HepG2 (cell line): ENCODE data around the gene ATP2C2. TPM values are rescaled to one million over a fixed set of nuclear protein-coding genes. Genes with fewer than 3 reads are reported as not detected.

ENCODE experiments used
- ATAC-seq: fragments of 200-7000 bp; cut with Tn5 transposase; 3 replicates; pipeline ENCODE4 v1.9.1; 2020; ENCODE audit warnings: mild to moderate bottlenecking, moderate library complexity
- BruUV-seq: library from RNA; stranded (reverse); fragments of 400-500 nt; replicated peaks from 2 replicates; lab custom pipeline; 2021; lab: Mats Ljungman, UMichigan
- CTCF ChIA-PET: fragments of 300-600 bp; formaldehyde crosslinking; extraction: SDS; loops from one replicate; lab custom pipeline; 2021; ENCODE audit warnings: low total read pairs, inconsistent platforms, low intra/inter-chr PET ratio; lab: Yijun Ruan, JAX
- POLR2A ChIA-PET: fragments of 350-600 bp; sonication (Branson Sonifier 250); formaldehyde crosslinking; loops from one replicate; lab custom pipeline; 2020; ENCODE audit warnings: antibody characterized with exemption, inconsistent platforms; lab: Yijun Ruan, JAX
- DNase-seq: peaks from one replicate; pipeline ENCODE4 v3.0.0-alpha.2; 2015; ENCODE audit warnings: low spot score
- FAIRE-seq: peaks from 3 replicates; lab custom pipeline; 2011; peaks lifted over from hg19 to GRCh38; lab: Jason Lieb, UNC
- H2AFZ ChIP-seq: one replicate; pipeline ENCODE4 v1.6.1; 2011; ENCODE audit warnings: low read length, inconsistent platforms
- H3K27ac ChIP-seq: fragments of 300-600 bp; 3 replicates; pipeline ENCODE4 v1.8.0; 2011; ENCODE audit warnings: mixed run types, mild to moderate bottlenecking, mixed read lengths, low read length, inconsistent platforms; ENCODE audit not compliant: insufficient read depth; ENCODE audit errors: extremely low read length
- H3K27me3 ChIP-seq, 2 experiments: fragments of 200-600 bp in 1 of 2; 2 replicates in 1 of 2; 3 replicates in 1 of 2; pipeline versions ENCODE4 v1.6.0 to v1.8.0; 2011; ENCODE audit warnings: low read length in 2 of 2, mild to moderate bottlenecking in 2 of 2, moderate library complexity in 2 of 2, inconsistent platforms in 1 of 2; ENCODE audit not compliant: insufficient read depth in 2 of 2, control insufficient read depth in 1 of 2
- H3K36me3 ChIP-seq, 2 experiments: fragments of 200-600 bp in 1 of 2; replicated peaks in 1 of 2; 2 replicates in 1 of 2; 3 replicates in 1 of 2; pipeline versions ENCODE4 v1.5.1 to v1.8.0; 2011; ENCODE audit warnings: low read length in 2 of 2, inconsistent platforms in 1 of 2; ENCODE audit not compliant: insufficient read depth in 2 of 2, control insufficient read depth in 1 of 2
- H3K4me1 ChIP-seq: 2 replicates; pipeline ENCODE4 v1.5.1; 2012; ENCODE audit warnings: low read length, inconsistent platforms; ENCODE audit not compliant: insufficient read depth
- H3K4me2 ChIP-seq: 2 replicates; pipeline ENCODE4 v1.6.0; 2011; ENCODE audit warnings: low read depth, low read length, inconsistent platforms
- H3K4me3 ChIP-seq, 3 experiments: fragments of 200-600 bp in 1 of 3; sonication (generic), shearing (Covaris generic) in 1 of 3; replicated peaks in 1 of 3; 2 replicates each; pipeline ENCODE4 v1.5.1; 2011 to 2016; ENCODE audit warnings: low read length in 3 of 3, inconsistent platforms in 2 of 3, low read depth in 2 of 3, mild to moderate bottlenecking in 2 of 3, control low read depth in 1 of 3, mixed read lengths in 1 of 3; ENCODE audit not compliant: insufficient read depth in 1 of 3
- H3K79me2 ChIP-seq: one replicate; pipeline ENCODE4 v1.6.1; 2011; ENCODE audit warnings: low read length, inconsistent platforms; ENCODE audit not compliant: insufficient read depth
- H3K9ac ChIP-seq: 2 replicates; pipeline ENCODE4 v1.6.0; 2011; ENCODE audit warnings: mild to moderate bottlenecking, low read depth, low read length, inconsistent platforms; ENCODE audit not compliant: insufficient read depth
- H3K9me3 ChIP-seq: 2 replicates; pipeline ENCODE4 v1.5.1; 2012; ENCODE audit warnings: mild to moderate bottlenecking, low read length
- H4K20me1 ChIP-seq: 2 replicates; pipeline ENCODE4 v1.6.0; 2011; ENCODE audit warnings: inconsistent platforms, mild to moderate bottlenecking, low read length, moderate library complexity; ENCODE audit not compliant: insufficient read depth
- FOXA1 ChIP-seq, 2 experiments: fragments of 450-650 bp in 1 of 2; sonication (generic) in 1 of 2; formaldehyde crosslinking in 1 of 2; IDR thresholded peaks; 2 replicates each; pipeline versions ENCODE4 v1.4.0 to v1.6.1; 2016 to 2020; ENCODE audit warnings: missing genetic modification reagents in 1 of 2
- FOXK1 ChIP-seq: sonication (generic); formaldehyde crosslinking; IDR thresholded peaks from 2 replicates; pipeline ENCODE4 v1.4.0; 2020; ENCODE audit warnings: low read depth, missing genetic modification reagents, borderline replicate concordance
- FOXO1 ChIP-seq: sonication (generic); formaldehyde crosslinking; IDR thresholded peaks from 2 replicates; pipeline ENCODE4 v1.4.0; 2020; ENCODE audit warnings: missing genetic modification reagents
- HNF4A ChIP-seq: sonication (generic); formaldehyde crosslinking; IDR thresholded peaks from 2 replicates; pipeline ENCODE4 v1.4.0; 2020; ENCODE audit warnings: missing genetic modification reagents
- NFYB ChIP-seq: sonication (generic); formaldehyde crosslinking; IDR thresholded peaks from 2 replicates; pipeline ENCODE4 v1.4.0; 2020; ENCODE audit warnings: missing genetic modification reagents
- PAF1 ChIP-seq: IDR thresholded peaks from 2 replicates; pipeline ENCODE4 v1.6.1; 2016; ENCODE audit warnings: missing genetic modification reagents, missing compliant biosample characterization
- POLR2A ChIP-seq, 2 experiments: IDR thresholded peaks; 2 replicates each; pipeline ENCODE4 v1.6.1; 2011; ENCODE audit warnings: low read depth in 2 of 2, low read length in 2 of 2, mild to moderate bottlenecking in 1 of 2, moderate library complexity in 1 of 2; ENCODE audit not compliant: insufficient read depth in 1 of 2
- ZNF432 ChIP-seq: sonication (generic); formaldehyde crosslinking; IDR thresholded peaks from 2 replicates; pipeline ENCODE4 v1.5.0; 2020; ENCODE audit warnings: missing genetic modification reagents, mild to moderate bottlenecking, borderline replicate concordance
- ZNF556 ChIP-seq: sonication (generic); formaldehyde crosslinking; IDR thresholded peaks from 2 replicates; pipeline ENCODE4 v1.4.0; 2020; ENCODE audit warnings: mild to moderate bottlenecking, missing genetic modification reagents, borderline replicate concordance
- WGBS: methylation state at CpG from one replicate; pipeline ENCODE4 v1.1.6; 2017; ENCODE audit warnings: low lambda C conversion rate; 5-methylcytosine and 5-hydroxymethylcytosine counted together
- in situ Hi-C: cut with HindIII; loops from 2 replicates; pipeline ENCODE4 v1.10.0; 2017; ENCODE audit warnings: low pct_unique_long_range_greater_than_20kb; ENCODE audit not compliant: extremely low pct_ligation_motif_present
- intact Hi-C: fragments of 100-400 bp; cut with micrococcal nuclease; formaldehyde crosslinking; loops from one replicate; pipeline ENCODE4 v1.10.0; 2022; ENCODE audit not compliant: unreplicated experiment
- polyA plus RNA-seq, 8 experiments: library from polyadenylated mRNA; depleted of rRNA in 3 of 8; stranded (reverse) in 7 of 8; unstranded in 1 of 8; fragments of >200 nt; fragmentation: Illumina TruSeq in 4 of 8; extraction: Trizol in 4 of 8; gene quantifications; 2 replicates each; pipeline versions ENCODE4 v1.2.1 to v1.2.3, GENCODE V29; 2011 to 2016; ENCODE audit warnings: low read depth in 4 of 8, missing spikeins in 1 of 8, mixed read lengths in 1 of 8; ENCODE audit not compliant: insufficient read depth in 1 of 8
- total RNA-seq, 5 experiments: library from RNA; depleted of rRNA; stranded (reverse); fragments of >200 nt; fragmentation: Illumina TruSeq; extraction: Trizol; gene quantifications; 2 replicates each; pipeline ENCODE4 v1.2.3, GENCODE V29; 2016; ENCODE audit warnings: low read depth in 1 of 5
- TF ChIP-seq, protein P1 (sequence below): IDR thresholded peaks from 2 replicates; pipeline ENCODE4 v1.6.1; 2016; ENCODE audit warnings: control low read depth
- TF ChIP-seq, protein P2 (sequence below): sonication (generic); formaldehyde crosslinking; conservative IDR thresholded peaks from 2 replicates; pipeline ENCODE4 v1.4.0; 2020; ENCODE audit warnings: missing genetic modification reagents
- TF ChIP-seq, protein P3 (sequence below): IDR thresholded peaks from 2 replicates; pipeline ENCODE4 v1.6.1; 2012; ENCODE audit warnings: low read depth, low read length, improper control_type of control experiment

Gene ATP2C2
- total and polyA plus RNA-seq, 2 of the 13 experiments (the other 11 are each of a cell fraction or from before 2014, with no cell fraction given), result 0.07 TPM; not detected in 1

DNA sequence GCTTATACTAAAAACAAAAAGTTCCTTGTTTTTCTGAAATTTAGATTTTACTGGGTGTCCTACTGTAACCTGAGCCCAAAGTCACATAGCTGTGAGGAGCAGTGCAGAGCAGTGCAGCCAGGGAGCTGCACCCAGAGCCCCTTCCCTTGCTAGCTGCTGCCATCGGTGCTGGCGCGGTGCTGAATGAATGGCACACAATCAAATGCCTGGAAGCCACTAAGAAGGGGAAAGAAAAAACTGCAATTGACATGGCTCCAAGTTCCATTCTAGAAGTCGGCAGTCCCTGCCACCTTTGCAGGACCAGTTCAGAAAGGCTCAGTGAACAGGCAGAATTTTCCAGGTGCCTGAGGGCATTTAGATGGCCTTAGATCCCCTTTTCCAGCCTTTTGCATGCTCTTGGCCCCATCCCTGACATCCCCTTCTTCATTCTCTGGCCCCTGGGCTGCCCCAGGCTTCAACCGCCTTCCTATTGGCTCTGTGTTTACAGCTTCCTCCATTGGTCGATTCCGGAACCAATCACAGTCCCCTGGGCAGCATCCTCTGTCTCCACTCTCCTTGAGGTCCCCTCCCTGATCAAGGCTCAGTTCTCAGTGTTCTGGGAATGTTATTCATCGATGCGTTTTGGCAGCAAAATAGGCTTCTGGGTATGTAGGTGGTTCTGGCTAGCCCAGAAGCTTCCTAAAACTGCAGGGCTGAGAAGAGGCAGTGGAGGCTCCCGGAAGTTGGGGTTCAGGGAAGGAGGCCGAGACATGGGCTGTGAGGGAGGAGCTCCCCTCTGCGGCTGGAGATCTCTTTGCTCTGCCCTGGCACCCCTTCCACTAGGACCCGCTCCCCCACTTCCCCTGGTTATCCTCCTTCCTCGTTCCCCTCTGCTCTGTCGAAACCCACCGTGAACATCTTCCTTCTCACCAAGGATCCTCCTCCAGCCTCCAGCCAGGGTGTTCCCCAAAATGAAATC lies 37.9 kb downstream of the ATP2C2 start:
- intact Hi-C loops (no loop called here), in situ Hi-C loops (no loop called here)
- 51% methylated on average over 16 of the region's 16 CpGs for WGBS
- Histone ChIP-seq H3K27ac (no peak overlapping the region), H3K9me3 (no peaks in the 10 kb centered on the region), H3K4me3 (no peak overlapping the region), H3K36me3 (no peaks in the 10 kb centered on the region), H3K4me2 (no peak overlapping the region), H3K27me3 (peaks cover 3 to 54% of the 10 kb centered on the region in 2 experiments; a peak in 4 of 5 replicates), H3K9ac (no peak overlapping the region), H2AFZ (no peak overlapping the region), H3K4me1 (peaks cover 14% of the 10 kb centered on the region), H4K20me1 (no peaks in the 10 kb centered on the region), H3K79me2 (no peaks in the 10 kb centered on the region)
- no peak for DNase-seq
- POLR2A ChIA-PET, result no interaction called here
- no peak for ATAC-seq
- CTCF ChIA-PET, result no interaction called here
- no peak for FAIRE-seq
- BruUV-seq, result no TSS peak
- peak; percentile 37; the same call in 1 of the 2 replicates for TF ChIP-seq NFYB (CRISPR knock-in tag)
- TF ChIP-seq, protein P1, sequence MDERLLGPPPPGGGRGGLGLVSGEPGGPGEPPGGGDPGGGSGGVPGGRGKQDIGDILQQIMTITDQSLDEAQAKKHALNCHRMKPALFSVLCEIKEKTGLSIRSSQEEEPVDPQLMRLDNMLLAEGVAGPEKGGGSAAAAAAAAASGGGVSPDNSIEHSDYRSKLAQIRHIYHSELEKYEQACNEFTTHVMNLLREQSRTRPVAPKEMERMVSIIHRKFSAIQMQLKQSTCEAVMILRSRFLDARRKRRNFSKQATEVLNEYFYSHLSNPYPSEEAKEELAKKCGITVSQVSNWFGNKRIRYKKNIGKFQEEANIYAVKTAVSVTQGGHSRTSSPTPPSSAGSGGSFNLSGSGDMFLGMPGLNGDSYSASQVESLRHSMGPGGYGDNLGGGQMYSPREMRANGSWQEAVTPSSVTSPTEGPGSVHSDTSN (CRISPR knock-in tag), result no peak

DNA sequence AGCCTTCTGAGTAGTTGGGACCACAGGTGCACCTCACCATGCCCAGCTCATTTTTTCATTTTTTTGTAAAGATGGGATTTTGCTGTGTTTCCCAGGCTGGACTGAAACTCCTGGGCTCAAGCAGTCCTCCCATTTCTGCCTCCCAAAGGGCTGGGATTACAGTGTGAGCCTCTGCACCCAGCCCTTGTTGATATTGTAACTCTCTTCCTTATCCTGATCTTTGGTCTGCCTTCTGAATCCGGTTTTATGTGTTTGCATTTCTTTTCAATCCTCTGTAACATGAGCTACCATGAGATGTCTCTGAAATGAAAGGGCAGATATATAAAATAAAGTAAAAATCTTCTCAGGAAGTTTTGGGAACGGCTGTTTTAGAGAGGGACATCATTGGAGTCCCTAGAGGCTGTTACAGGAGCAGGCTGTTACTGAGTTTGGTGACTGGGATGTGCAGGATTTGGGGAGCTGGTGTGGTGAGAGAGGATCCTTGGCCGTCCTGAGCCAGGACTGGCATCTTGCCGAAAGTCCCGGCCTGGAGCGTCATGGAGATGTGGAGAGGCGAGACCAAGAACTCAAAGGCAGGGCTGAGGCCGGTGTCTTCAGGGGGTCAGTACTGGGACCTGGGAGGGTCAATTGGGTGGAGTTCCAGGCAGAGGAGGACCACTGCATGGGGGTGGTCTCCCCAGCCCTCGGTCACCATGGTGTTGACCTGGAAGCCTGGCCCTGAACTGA lies 39.4 kb downstream of the ATP2C2 start:
- H3K27me3 ChIP-seq, result peaks cover 3 to 54% of the 10 kb centered on the region in 2 experiments; a peak in 4 of 5 replicates
- BruUV-seq, result no TSS peak
- H3K27ac ChIP-seq, result no peak overlapping the region
- H3K4me2 ChIP-seq, result no peak overlapping the region
- ChIA-PET POLR2A (no interaction called here), CTCF (no interaction called here)
- H3K36me3 ChIP-seq, result no peaks in the 10 kb centered on the region
- no peak overlapping the region for H3K9ac ChIP-seq
- peaks cover 14% of the 10 kb centered on the region for H3K4me1 ChIP-seq
- ATAC-seq (peak; percentile 58), DNase-seq (no peak), FAIRE-seq (no peak)
- H3K4me3 ChIP-seq, result no peak overlapping the region
- no peaks in the 10 kb centered on the region for H3K79me2 ChIP-seq
- no peaks in the 10 kb centered on the region for H3K9me3 ChIP-seq
- intact Hi-C loops, result no loop called here
- H4K20me1 ChIP-seq, result no peaks in the 10 kb centered on the region
- 11% methylated on average over 6 of the region's 9 CpGs for WGBS
- in situ Hi-C loops, result no loop called here
- no peak overlapping the region for H2AFZ ChIP-seq
- no peak for TF ChIP-seq PAF1
- TF ChIP-seq, protein P2, sequence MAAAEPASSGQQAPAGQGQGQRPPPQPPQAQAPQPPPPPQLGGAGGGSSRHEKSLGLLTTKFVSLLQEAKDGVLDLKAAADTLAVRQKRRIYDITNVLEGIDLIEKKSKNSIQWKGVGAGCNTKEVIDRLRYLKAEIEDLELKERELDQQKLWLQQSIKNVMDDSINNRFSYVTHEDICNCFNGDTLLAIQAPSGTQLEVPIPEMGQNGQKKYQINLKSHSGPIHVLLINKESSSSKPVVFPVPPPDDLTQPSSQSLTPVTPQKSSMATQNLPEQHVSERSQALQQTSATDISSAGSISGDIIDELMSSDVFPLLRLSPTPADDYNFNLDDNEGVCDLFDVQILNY (CRISPR knock-in tag), result no peak
- TF ChIP-seq HNF4A (CRISPR knock-in tag), result peak; percentile 36; the same call in 1 of the 2 replicates
- TF ChIP-seq POLR2A (IDR thresholded peaks at IDR 0.05; ENCODE audit: insufficient read depth in 1 of 2, low read depth in 2 of 2, low read length in 2 of 2), result no peak
- TF ChIP-seq, protein P3, sequence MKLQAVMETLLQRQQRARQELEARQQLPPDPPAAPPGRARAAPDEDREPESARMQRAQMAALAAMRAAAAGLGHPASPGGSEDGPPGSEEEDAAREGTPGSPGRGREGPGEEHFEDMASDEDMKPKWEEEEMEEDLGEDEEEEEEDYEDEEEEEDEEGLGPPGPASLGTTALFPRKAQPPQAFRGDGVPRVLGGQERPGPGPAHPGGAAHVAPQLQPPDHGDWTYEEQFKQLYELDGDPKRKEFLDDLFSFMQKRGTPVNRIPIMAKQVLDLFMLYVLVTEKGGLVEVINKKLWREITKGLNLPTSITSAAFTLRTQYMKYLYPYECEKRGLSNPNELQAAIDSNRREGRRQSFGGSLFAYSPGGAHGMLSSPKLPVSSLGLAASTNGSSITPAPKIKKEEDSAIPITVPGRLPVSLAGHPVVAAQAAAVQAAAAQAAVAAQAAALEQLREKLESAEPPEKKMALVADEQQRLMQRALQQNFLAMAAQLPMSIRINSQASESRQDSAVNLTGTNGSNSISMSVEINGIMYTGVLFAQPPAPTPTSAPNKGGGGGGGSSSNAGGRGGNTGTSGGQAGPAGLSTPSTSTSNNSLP, result peak; percentile 19; the same call in 1 of the 2 replicates
- no peak for TF ChIP-seq FOXA1 (IDR thresholded peaks at IDR 0.05)
- 0 out of 2 replicates have a peak, but pooled peaks have one; percentile 19 for TF ChIP-seq FOXA1 (CRISPR knock-in tag; IDR thresholded peaks at IDR 0.05)
- TF ChIP-seq ZNF556 (CRISPR knock-in tag), result no peak
- TF ChIP-seq ZNF432, result no peak
- TF ChIP-seq FOXK1 (CRISPR knock-in tag), result peak; percentile 40; the same call in 1 of the 2 replicates
- no peak for TF ChIP-seq FOXO1 (CRISPR knock-in tag)
